Measurements from ENCODE around the gene SMOC2.

DNA sequence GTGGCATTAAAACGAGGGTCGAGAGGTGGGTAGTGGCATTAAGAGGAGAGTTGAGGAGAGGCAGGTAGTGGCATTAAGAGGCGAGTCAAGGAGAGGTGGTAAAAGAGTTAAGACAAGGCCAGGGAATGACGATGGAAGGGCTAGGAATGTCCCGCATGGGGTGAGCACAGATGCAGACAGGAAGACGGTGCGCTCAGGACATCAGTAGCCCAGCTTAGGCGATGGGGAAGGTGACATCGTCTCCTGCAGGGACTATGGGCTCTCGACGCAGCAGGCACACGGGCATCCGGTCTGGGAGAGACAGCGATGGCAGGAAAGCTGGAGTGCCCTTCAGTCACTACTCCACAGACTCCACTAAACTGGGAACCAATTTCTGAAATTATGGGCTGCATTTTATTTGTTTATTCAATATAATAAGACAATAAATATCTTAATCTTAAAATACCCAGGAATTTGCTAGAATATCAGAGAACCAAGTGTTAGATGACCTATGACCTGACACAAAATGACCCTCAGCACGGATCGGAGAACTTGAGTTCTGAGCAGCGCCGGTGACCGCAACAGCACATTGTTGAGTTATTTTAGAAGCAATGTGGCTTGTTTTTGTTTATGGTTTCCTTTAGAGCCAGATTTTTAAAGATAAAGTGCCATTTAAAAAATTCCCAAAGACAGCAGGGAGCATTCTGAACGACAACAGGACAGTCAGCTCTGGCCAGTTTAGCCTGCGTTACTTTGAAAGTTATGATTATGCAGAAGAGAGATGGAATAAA, 177.7 kb downstream of the SMOC2 start:
- TF ChIP-seq POLR2AphosphoS5 (IDR thresholded peaks at IDR 0.05) = no peak
- no peak for TF ChIP-seq POLR2A (IDR thresholded peaks at IDR 0.05; ENCODE audit: low read depth)
- no peak for TF ChIP-seq EP300 (IDR thresholded peaks at IDR 0.05)
